Measurements from ENCODE around the gene IL31.

Gene IL31

GRCh38 chr12:122126713-122127597 is 47.1 kb downstream of the IL31 start:
- in situ Hi-C loops (cut with HindIII; ENCODE audit: low pct_unique_long_range_greater_than_20kb, low sequenced_read_pairs): no loop called here
- TF ChIP-seq JUND (IDR thresholded peaks at IDR 0.05; ENCODE audit: low read depth): no peak
- DNase-seq (ENCODE audit: low read depth in 1 of 2, low spot score in 1 of 2): peak; percentile 84 to 86

- in situ Hi-C loops (cut with HindIII; ENCODE audit: low pct_unique_long_range_greater_than_20kb, low sequenced_read_pairs): no loop called here
- TF ChIP-seq JUND (IDR thresholded peaks at IDR 0.05; ENCODE audit: low read depth): no peak
- no peak for DNase-seq (ENCODE audit: low read depth in 1 of 2, low spot score in 1 of 2)
These were observed 47.7 kb downstream of the IL31 start for GRCh38 chr12:122126342-122126635.

- DNase-seq (ENCODE audit: low read depth in 1 of 2, low spot score in 1 of 2): no peak
- TF ChIP-seq JUND (IDR thresholded peaks at IDR 0.05; ENCODE audit: low read depth): no peak
- in situ Hi-C loops (cut with HindIII; ENCODE audit: low pct_unique_long_range_greater_than_20kb, low sequenced_read_pairs): no loop called here
These were observed 48.3 kb downstream of the IL31 start for GRCh38 chr12:122125452-122126341.

GRCh38 chr12:122124370-122124769 is 49.7 kb downstream of the IL31 start:
- TF ChIP-seq JUND (IDR thresholded peaks at IDR 0.05; ENCODE audit: low read depth): no peak
- in situ Hi-C loops (cut with HindIII; ENCODE audit: low pct_unique_long_range_greater_than_20kb, low sequenced_read_pairs): no loop called here
- DNase-seq (ENCODE audit: low read depth in 1 of 2, low spot score in 1 of 2): no peak

- no peak for DNase-seq (ENCODE audit: low read depth in 1 of 2, low spot score in 1 of 2)
- no peak for TF ChIP-seq JUND (IDR thresholded peaks at IDR 0.05; ENCODE audit: low read depth)
- in situ Hi-C loops (cut with HindIII; ENCODE audit: low pct_unique_long_range_greater_than_20kb, low sequenced_read_pairs): no loop called here
These were observed 50.3 kb downstream of the IL31 start for GRCh38 chr12:122123761-122124145.

GRCh38 chr12:122123051-122123760 is 50.8 kb downstream of the IL31 start:
- in situ Hi-C loops (cut with HindIII; ENCODE audit: low pct_unique_long_range_greater_than_20kb, low sequenced_read_pairs): no loop called here
- TF ChIP-seq JUND (IDR thresholded peaks at IDR 0.05; ENCODE audit: low read depth): no peak
- peak; percentile 73 to 83 for DNase-seq (ENCODE audit: low read depth in 1 of 2, low spot score in 1 of 2)

All from T47D (cell line).